Dermis microvascular lymphatic vessel endothelial cell (primary cell): ENCODE measurements around the gene CHST3. TPM values are rescaled to one million over a fixed set of nuclear protein-coding genes. Genes with fewer than 3 reads are reported as not detected.
"Not testable (repeated sequence)": the region's sequence is repeated elsewhere in the genome, so short reads cannot be mapped to it uniquely, and the experiment has no call there.

Experiments
- DNase-seq, 2 donors: peaks; one replicate each; pipeline versions ENCODE4 v3.0.0 to v3.0.0-alpha.2; 2010; ENCODE audit warnings: low read depth in 2 of 2
- total RNA-seq: library from RNA; depleted of rRNA; stranded (reverse); fragments of >200 nt; gene quantifications from 2 replicates; pipeline ENCODE4 v1.2.1, GENCODE V29; 2014

The CHST3 gene, protein sequence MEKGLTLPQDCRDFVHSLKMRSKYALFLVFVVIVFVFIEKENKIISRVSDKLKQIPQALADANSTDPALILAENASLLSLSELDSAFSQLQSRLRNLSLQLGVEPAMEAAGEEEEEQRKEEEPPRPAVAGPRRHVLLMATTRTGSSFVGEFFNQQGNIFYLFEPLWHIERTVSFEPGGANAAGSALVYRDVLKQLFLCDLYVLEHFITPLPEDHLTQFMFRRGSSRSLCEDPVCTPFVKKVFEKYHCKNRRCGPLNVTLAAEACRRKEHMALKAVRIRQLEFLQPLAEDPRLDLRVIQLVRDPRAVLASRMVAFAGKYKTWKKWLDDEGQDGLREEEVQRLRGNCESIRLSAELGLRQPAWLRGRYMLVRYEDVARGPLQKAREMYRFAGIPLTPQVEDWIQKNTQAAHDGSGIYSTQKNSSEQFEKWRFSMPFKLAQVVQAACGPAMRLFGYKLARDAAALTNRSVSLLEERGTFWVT
- total RNA-seq, result 4.6 and 6.2 TPM in 2 replicates

- peak in 1 of 2 donors; percentile 69 for DNase-seq
Measured at GRCh38 chr10:71964098-71964742, at the start of gene CHST3. CHST3 (plus strand) TSS chr10:71964395; CDS start chr10:72005843, 41,448 bp downstream.

GRCh38 chr10:71916827-71917226, 47.4 kb upstream of the CHST3 start:
- DNase-seq, result no peak

- DNase-seq, result no peak
Measured at GRCh38 chr10:71918992-71919391, 45.2 kb upstream of the CHST3 start.

DNA sequence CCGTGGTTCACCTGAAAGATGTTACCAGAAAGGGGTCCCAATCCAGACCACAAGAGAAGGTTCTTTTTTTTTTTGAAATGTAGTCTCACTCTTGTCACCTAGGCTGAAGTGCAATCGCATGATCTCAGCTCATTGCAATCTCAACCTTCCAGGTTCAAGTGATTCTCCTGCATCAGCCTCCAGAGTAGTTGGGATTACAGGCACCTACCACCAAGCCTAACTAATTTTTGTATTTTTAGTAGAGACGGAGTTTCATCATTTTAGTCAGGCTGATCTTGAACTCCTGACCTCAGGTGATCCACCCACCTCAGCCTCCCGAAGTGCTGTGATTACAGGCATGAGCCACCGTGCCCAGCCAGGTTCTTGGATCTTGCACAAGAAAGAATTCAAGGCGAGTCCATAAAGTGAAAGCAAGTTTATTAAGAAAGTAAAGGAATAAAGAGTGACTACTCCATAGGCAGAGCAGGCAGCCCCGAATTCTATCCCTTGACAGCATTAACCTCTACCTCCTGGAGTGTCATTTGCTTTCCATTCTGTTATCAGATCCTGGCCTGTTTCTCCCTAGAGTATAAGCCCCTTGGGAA, 44.1 kb upstream of the CHST3 start:
- not testable (repeated sequence) for DNase-seq

DNA sequence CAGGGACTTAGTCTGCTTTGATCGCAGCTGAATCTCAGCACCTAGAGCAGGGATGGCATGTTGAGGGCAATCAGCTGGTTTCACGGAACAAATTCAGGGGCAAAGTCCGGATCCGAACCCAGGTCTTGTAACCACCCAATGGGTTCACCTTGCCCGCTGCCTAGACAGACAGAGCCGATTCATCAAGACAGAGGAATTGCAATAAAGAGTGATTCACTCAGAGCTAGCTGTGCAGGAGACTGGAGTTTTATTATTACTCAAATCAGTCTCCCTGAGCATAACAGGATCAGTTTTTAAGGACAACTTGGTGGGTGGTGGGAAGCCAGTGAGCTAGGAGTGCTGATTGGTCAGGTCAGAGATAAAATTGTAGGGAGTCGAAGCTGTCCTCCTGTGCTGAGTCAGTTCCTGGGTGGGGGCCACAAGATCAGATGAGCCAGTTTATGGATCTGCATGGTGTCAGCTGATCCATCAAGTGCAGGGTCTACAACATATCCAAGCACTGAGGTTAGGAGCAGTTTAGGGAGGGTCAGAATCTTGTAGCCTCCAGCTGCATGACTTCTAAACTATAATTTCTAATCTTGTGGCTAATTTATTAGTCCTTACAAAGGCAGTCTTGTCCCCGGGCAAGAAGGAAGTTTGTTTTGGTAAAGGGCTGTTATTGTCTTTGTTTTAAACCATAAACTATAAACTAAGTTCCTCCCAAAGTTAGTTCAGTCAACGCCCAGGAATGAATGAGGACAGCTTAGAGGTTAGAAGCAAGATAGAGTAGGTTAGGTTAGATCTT, 43.5 kb upstream of the CHST3 start:
- no peak for DNase-seq

- no peak for DNase-seq
Measured at GRCh38 chr10:71921324-71922027, 42.7 kb upstream of the CHST3 start.

DNA sequence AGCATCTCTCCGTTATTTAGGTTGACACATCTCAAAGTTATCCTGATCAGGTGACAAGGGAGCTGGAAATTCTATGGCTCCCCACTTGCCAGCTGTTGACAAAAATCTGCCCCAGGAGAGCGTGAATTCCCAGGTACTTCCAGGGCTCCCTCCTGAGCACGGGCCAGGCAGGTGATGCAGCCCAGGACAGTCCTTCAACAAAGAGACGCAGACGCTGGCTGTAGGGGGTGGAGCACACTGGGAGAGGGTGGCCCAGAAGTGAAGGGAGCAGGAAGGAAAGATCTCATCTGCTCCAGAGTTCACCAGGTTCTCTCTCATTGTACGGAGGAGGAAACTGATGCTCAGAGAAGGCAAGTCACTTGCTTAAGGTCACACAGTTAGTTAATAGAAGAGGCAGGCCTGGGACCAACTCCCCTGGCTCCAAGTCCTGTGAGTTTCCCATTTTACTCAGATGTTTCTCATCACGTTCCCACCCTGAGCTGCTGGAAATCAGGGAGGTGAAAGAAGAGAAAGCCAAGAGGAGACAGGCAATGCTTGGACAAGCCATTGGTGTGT, 41.0 kb upstream of the CHST3 start:
- no peak for DNase-seq

- no peak for DNase-seq
Measured at GRCh38 chr10:71924771-71925170, 39.4 kb upstream of the CHST3 start.

GRCh38 chr10:71927159-71927558, 37.0 kb upstream of the CHST3 start:
- DNase-seq, result no peak

DNA sequence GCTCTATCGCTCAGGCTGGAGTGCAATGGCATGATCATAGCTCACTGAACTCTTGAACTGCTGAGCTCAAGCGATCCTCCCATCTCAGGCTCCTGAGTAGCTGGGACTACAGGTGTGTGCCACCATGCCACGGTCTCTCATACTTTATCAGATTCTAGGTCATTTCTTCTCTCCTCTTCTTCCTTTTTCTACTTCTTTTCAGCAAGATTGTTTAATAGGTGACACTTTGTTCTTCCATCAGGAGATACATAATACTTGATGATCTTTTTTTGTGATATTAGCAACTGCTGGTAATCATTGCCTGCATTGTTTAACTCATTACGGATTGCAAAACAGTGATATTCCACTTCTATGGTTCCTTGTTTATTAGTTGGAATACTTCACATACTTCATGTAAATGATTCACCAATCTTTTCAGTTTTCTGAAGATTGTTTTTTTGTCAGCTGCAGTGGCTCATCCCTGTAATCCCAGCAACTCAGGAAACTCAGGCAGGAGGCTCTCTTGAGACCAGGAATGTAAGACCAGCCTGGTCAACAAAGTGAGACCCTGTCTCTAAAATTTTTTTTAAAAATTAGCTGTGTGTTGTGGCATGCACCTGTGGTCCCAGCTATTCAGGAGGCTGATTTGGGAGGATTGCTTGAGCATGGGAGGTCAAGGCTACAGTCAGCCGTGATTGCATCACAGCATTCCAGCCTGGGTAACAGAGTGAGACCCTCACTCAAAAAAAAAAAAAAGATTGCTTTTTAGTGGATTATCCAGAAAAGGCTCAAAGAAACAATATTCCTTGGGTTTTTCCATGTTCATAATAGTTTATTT, 36.2 kb upstream of the CHST3 start:
- DNase-seq, result no peak

GRCh38 chr10:71931295-71931694, 32.9 kb upstream of the CHST3 start:
- no peak for DNase-seq

- DNase-seq, result no peak
Measured at GRCh38 chr10:71933651-71934050, 30.5 kb upstream of the CHST3 start.

GRCh38 chr10:71938211-71938610, 26.0 kb upstream of the CHST3 start:
- no peak for DNase-seq

- no peak for DNase-seq
Measured at GRCh38 chr10:71939304-71939703, 24.9 kb upstream of the CHST3 start.

- DNase-seq, result no peak
Measured at GRCh38 chr10:71939861-71940474, 24.2 kb upstream of the CHST3 start.

GRCh38 chr10:71940752-71941151, 23.4 kb upstream of the CHST3 start:
- no peak for DNase-seq

- no peak for DNase-seq
Measured at GRCh38 chr10:71941318-71941717, 22.9 kb upstream of the CHST3 start.

DNA sequence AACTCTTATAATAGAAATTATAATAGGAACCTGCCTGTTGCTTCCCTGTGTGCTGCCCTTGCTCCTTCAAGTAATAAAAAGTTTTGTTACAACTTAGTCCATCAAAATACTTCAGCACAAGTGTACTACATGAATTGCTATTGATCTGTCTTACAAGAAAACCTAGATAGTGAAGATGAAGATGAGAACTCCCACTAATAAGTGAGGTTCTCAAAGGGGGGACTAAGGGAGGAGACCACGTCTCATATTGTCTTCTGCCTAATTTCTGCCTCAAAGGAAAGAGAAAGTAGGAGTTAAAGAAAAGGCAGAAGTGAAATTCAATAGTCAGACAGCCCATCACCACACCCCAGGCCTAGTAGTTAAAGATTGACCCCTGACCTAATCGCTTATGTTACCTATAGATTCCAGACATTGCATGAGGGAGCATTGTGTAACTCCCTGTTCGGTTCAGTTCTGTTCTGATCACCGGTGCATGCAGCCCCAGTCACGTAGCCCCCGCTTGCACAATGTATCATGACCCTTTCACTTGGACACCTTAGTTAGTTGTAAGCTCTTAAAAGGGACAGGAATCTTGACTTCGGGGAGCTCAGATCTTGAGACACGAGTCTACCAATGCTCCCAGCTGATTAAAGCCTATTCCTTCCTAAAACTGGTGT, 18.2 kb upstream of the CHST3 start:
- peak in 1 of 2 donors; percentile 25 for DNase-seq

GRCh38 chr10:71946700-71947099, 17.5 kb upstream of the CHST3 start:
- DNase-seq, result no peak
